GM19455 (cell line): ENCODE measurements around the gene KLHL29.

Experiments used
- ATAC-seq: cut with Tn5 transposase; IDR thresholded peaks from one replicate; pipeline ENCODE4 v1.9.1; 2021; ENCODE audit not compliant: unreplicated experiment

The KLHL29 gene

DNA sequence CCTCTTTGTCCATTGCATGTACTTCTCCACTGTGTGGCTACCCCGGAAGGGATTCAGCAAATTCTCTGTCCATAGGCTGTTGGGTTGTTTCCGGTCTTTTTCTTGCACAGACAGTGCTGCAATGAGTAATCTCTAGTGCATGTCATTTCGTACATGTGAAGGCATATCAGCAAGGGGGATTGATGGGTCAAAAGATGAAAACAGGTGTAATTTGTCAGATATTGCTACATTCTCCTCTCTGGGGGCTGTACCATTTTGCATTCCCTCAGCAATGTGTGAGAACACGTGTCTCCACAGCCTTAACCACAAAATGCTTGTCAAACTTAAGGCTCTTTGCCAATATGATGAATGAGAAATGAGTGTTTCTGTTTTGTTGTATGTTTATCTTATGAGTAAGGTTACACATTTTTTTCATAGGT, 60.5 kb downstream of the KLHL29 start:
- no peak for ATAC-seq

DNA sequence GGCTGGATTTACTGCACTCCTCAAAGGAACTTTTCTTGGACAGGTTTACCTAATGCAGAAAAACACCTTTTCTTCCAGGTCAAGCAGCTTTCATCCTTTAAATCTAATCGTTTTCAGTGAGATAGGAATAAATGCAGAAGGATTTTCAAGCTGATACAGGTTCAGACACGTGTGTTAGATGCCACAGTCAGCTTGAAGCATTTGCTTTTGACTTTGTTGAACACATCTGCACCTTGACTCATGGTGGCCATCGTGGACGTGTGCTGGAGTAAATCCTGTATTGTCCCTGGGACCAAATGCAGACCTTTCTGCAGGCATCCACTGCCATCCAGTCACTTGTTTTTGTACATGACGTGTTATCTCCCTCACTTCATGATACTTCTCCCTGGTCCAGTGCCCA, 61.9 kb downstream of the KLHL29 start:
- no peak for ATAC-seq

DNA sequence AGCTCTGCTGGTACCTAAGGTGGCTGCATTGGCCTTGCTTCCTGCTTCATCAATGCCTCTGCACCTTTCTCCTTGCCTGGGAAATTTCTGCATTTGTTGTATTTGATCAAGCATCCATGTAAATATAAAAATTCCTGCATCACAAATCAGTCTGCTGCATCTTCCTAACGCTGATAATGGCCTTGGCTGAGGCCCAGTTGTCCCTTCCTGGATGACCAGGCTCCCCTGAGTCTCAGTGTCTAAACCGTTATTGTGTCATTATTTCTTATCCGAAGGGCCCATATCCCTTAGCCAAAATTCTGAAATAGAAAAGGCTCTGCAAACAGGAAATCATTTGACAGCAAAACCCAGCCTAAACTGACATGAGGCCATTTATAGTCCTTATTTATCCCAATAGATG, 62.4 kb downstream of the KLHL29 start:
- no peak for ATAC-seq

DNA sequence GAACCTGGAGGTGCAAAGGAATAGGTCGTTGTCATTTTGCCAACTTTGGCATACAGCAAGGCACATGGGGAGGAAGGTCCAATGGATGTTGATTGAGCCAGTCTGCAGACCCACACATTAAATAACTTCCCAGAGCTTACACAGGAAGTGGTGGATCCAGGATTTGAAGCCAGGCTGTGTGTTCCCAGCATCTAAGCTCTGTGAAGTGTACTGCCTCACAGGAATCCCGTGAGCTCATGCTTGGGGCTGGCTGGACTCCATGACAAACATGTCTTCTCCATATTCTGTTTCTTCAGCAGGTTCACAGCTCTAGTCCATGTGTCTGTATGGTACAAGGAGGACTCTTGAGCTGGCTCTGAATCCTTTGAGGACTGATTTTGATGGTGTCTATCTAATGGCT, 63.9 kb downstream of the KLHL29 start:
- ATAC-seq = no peak

DNA sequence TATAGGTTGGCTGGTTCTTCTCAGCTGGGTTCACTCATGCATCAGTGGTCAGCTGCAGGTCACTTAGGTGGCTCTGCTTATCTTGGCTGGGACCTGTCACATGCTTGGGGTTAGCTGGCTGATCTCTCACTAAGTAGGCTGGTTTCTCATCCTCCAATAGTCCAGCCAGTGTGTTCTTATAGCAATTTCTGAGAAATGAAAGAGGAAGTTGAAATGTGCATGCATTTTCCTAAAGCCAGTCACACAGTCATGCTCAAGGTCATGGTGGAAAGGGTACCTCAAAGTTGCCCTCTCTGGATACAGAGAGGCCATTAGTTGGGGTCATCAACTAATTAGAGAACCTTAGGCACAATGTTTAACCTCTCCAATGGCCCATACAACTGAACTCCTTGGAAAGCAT, 64.4 kb downstream of the KLHL29 start:
- peak; percentile 67 for ATAC-seq

DNA sequence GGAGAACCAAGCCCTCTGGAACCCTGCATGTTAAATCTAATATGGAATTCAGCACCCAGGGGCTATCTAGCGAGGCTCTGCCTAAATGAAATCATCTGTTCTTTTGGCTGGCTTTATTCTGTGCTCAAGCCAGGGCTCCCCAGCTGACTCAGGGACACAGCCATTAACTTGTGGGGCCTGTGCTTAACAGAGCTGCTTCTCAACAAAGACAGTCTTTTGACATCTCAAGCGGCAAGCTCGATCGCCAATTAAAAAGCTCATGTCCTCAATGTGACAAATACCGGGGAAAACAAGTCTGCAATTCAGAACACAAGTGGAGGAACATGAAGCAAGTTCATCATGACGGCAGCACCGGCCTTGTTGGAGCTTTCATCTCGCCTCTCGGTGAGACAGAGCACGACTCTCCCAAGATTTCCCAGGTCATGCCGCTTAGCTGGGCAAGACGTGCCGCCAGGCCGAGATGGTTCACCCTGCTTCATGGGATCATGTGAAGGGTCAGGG, 64.9 kb downstream of the KLHL29 start:
- ATAC-seq = no peak

GRCh38 chr2:23452372-23452771, 67.4 kb downstream of the KLHL29 start:
- no peak for ATAC-seq

- no peak for ATAC-seq
Measured at GRCh38 chr2:23452853-23453420, 68.0 kb downstream of the KLHL29 start.

GRCh38 chr2:23453432-23453831, 68.5 kb downstream of the KLHL29 start:
- ATAC-seq = no peak

- ATAC-seq = no peak
Measured at GRCh38 chr2:23453836-23454460, 69.0 kb downstream of the KLHL29 start.

DNA sequence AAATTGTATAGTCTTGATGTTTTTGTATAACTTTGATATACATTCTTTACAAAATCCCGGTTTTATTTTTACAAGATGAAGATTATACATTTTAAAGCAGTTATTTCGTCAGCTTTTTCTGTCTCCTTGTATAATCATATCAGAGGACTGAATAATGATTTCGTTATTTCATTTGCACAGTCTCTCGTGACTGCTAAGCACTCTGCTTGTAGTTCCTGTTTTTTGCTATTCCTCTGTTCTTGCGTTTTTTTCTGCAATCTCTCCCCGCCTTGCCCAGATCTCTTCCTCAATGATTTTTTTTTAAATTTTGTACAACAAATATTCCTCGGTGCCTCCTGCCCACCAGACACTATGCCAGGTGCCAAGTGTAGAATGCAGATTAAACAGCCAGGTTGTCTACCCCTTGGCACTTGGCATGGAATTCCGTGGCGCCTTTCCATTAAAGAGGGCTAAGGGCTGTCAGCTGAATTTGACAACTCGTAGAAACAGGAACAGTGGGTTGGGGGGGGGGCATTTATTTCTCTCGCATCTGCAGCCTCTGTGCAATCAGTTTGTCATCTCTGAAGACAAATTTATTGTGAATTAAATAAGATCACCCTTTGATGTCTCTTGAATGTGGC, 69.6 kb downstream of the KLHL29 start:
- no peak for ATAC-seq

- no peak for ATAC-seq
Measured at GRCh38 chr2:23456396-23456795, 71.4 kb downstream of the KLHL29 start.

GRCh38 chr2:23456881-23457760, 72.1 kb downstream of the KLHL29 start:
- no peak for ATAC-seq

GRCh38 chr2:23457990-23458682, 73.2 kb downstream of the KLHL29 start:
- no peak for ATAC-seq

DNA sequence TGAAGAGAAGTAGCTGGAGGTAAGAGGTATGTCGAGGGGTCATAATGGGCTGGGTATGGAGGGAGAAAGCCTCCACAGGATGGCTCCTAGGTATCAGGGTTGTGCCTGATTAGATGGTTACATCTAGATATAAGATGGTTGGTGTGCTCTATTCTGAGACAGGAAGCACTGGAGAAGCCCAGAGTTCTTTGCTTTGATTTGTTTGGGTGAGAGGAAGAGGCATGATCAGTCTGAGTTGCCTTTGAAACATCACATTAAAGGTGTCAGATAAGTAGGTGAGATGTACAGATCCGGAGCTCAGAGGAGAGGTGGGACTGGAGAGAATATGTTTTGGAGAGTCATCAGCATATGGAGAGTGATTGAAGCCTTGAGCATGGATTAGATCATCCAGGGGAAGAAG, 74.1 kb downstream of the KLHL29 start:
- ATAC-seq = no peak

- no peak for ATAC-seq
Measured at GRCh38 chr2:23460228-23460627, 75.2 kb downstream of the KLHL29 start.

GRCh38 chr2:23460993-23461392, 76.0 kb downstream of the KLHL29 start:
- ATAC-seq = no peak

- ATAC-seq = no peak
Measured at GRCh38 chr2:23464156-23464555, 79.2 kb downstream of the KLHL29 start.

DNA sequence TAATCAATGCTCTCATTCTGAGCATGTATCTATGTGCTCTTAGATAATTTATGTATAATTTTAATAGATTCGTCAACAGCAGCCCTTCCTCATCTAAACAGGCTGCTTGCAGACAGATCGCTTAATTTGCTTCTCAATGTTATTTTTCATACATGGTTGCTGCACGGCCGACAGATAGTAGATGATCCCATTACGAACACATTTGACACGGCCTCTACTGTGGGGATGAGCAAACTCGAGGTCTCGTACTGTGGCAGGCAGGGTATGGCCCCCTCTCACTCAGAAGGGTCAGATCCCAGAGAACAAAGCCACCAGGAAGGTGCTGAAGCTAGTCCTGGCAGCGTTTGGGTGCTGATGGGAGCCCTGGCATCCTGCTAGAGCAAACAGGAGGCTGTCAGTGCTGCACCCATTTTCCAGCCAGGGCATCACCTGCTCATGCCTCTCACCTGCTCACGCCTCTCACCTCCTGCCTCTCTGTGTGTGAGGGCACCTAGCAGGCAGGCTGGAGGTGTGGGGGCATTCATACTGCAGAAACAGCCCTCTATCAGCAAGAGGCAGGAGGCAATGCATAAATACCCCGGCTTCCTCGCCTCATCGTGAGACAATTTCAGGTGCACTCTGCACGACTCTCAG, 80.0 kb downstream of the KLHL29 start:
- no peak for ATAC-seq

GRCh38 chr2:23465936-23466335, 81.0 kb downstream of the KLHL29 start:
- no peak for ATAC-seq
